A549 (cell line): ENCODE results near the gene COX4I1.

Experiments
- CEBPB ChIP-seq, 2 experiments: fragments of >200 bp in 1 of 2; sonication (Bioruptor Twin) in 1 of 2; formaldehyde crosslinking in 1 of 2; IDR thresholded peaks; 2 replicates each; pipeline ENCODE4 v1.6.1; 2012 to 2016
- CTCF ChIP-seq: fragments of >200 bp; sonication (Bioruptor Twin); formaldehyde crosslinking; IDR thresholded peaks from 3 replicates; pipeline ENCODE4 v1.5.1; 2016
- EP300 ChIP-seq, 2 experiments: fragments of >200 bp; sonication (Bioruptor Twin); formaldehyde crosslinking; IDR thresholded peaks; 2 replicates in 1 of 2; 3 replicates in 1 of 2; pipeline ENCODE4 v1.6.1; 2016 to 2017
- FOSB ChIP-seq: fragments of 250-450 bp; sonication (Bioruptor Pico); IDR thresholded peaks from 2 replicates; pipeline ENCODE4 v1.5.0; 2020; ENCODE audit warnings: mild to moderate bottlenecking, moderate library complexity
- HEYL ChIP-seq: fragments of 250-450 bp; sonication (Bioruptor Pico); IDR thresholded peaks from 2 replicates; pipeline ENCODE4 v1.8.0; 2021; ENCODE audit warnings: mild to moderate bottlenecking, moderate library complexity
- HOXA7 ChIP-seq: fragments of 250-450 bp; sonication (Bioruptor Pico); IDR thresholded peaks from 2 replicates; pipeline ENCODE4 v1.5.0; 2020; ENCODE audit warnings: mild to moderate bottlenecking, moderate library complexity
- JUN ChIP-seq, 2 experiments: fragments of >200 bp; sonication (Bioruptor Twin); formaldehyde crosslinking; IDR thresholded peaks; 2 replicates in 1 of 2; 3 replicates in 1 of 2; pipeline ENCODE4 v1.6.1; 2016 to 2017
- KDM1A ChIP-seq: fragments of 200-600 bp; sonication (generic); IDR thresholded peaks from 2 replicates; pipeline ENCODE4 v1.6.1; 2016; ENCODE audit warnings: low read depth, mild to moderate bottlenecking
- PBX3 ChIP-seq: IDR thresholded peaks from 2 replicates; pipeline ENCODE4 v1.6.1; 2012
- PHF8 ChIP-seq: fragments of 200-600 bp; sonication (generic); IDR thresholded peaks from 2 replicates; pipeline ENCODE4 v1.6.1; 2016; ENCODE audit warnings: low read depth, mild to moderate bottlenecking, antibody characterized with exemption, moderate library complexity, borderline replicate concordance
- POLR2A ChIP-seq: IDR thresholded peaks from 2 replicates; pipeline ENCODE4 v1.6.1; 2012; ENCODE audit warnings: mild to moderate bottlenecking, low read length
- RAD21 ChIP-seq, 2 experiments: fragments of >200 bp in 1 of 2; sonication (Bioruptor Twin) in 1 of 2; formaldehyde crosslinking in 1 of 2; IDR thresholded peaks in 1 of 2; conservative IDR thresholded peaks in 1 of 2; 2 replicates in 1 of 2; 3 replicates in 1 of 2; pipeline ENCODE4 v1.6.1; 2012 to 2018; ENCODE audit warnings: inconsistent platforms in 1 of 2
- REST ChIP-seq: fragments of 200-600 bp; sonication (generic); IDR thresholded peaks from 2 replicates; pipeline ENCODE4 v1.6.1; 2016; ENCODE audit warnings: antibody characterized with exemption, mild to moderate bottlenecking, moderate library complexity
- SMC3 ChIP-seq: fragments of >200 bp; sonication (Bioruptor Twin); formaldehyde crosslinking; IDR thresholded peaks from 3 replicates; pipeline ENCODE4 v1.6.1; 2018; ENCODE audit warnings: inconsistent platforms

- TF ChIP-seq FOSB (CRISPR knock-in tag) (no peak), CEBPB (IDR thresholded peaks at IDR 0.05) (no peak), POLR2A (no peak), REST (no peak), JUN (IDR thresholded peaks at IDR 0.05) (no peak), EP300 (IDR thresholded peaks at IDR 0.05) (no peak), CTCF (no peak), KDM1A (no peak), RAD21 (conservative IDR thresholded peaks at IDR 0.05 in 1 of 2, IDR thresholded peaks at IDR 0.05 in 1 of 2) (no peak), PHF8 (no peak), HOXA7 (no peak), PBX3 (no peak), SMC3 (no peak), HEYL (CRISPR knock-in tag) (no peak)
Observed at GRCh38 chr16:85774811-85775210, 24.7 kb upstream of the COX4I1 start.
